Mesenteric fat pad (tissue), 1 donor: ENCODE measurements around the gene ASTL. TPM values are rescaled to one million over a fixed set of nuclear protein-coding genes. Genes with fewer than 3 reads are reported as not detected.
A peak's percentile ranks its signal among the peaks of the same experiment; 100 is the strongest.

ENCODE experiments used
- DNase-seq: peaks from one replicate; pipeline ENCODE4 v3.0.0-alpha.2; 2020; ENCODE audit warnings: low spot score
- total RNA-seq: library from RNA; stranded (reverse); fragmentation: NEBNext Ultra II Directional; extraction: Animal tissue kit (Norgen Biotek cat#: 25700); gene quantifications from one replicate; pipeline ENCODE4 v1.2.1, GENCODE V29; 2021
- donor health status: DM: yes; HTN: yes; CAD: no.

The ASTL gene
- total RNA-seq, 1 donor from 2014 or later, result not detected

DNA sequence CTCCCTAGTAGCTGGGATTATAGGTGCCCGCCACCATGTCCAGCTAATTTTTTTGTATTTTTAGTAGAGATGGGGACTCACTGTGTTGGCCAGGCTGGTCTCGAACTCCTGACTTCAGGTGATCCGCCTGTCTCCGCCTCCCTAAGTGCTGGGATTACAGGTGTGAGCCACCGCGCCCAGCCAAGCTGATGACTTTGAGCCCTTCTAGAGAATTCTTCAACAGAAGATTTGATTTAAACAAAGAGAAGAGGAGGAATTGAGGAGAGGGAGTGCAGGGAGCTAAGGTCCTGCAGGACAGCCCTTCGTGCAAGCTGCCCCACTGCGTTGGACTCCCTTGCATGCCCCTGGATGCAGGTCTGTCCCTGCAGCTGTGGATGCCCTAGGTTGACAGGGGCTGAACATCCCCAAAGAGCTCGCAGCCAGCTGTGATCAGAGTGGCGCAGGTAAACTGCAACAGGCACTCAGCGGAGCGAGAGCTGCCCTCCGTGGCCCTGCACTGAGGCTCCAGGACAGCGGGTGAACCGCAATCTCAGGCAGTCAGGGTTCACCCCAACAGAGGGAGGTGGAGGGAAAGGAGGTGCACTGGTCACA is 35.6 kb downstream of the ASTL start:
- peak; percentile 67 for DNase-seq

DNA sequence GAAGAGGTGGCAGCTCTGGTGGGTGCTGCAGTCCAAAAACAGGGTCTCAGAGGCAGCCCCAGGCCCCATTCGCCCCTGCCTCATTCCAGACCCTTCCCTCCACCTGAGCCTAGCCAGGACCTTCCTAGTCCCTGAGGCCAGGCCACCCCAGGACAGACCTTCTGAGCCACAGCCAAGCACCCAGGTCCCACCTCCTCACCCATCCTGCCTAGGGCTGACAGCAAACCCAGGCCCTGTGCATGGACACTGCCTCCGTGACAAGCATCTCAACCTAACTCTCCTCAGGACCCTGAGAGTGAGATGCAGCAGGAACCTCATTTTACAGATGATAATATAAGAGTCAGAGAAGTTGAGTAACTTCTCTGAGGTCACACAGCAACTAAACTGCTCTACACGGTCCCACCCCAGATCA is 37.4 kb downstream of the ASTL start:
- peak; percentile 88 for DNase-seq

DNA sequence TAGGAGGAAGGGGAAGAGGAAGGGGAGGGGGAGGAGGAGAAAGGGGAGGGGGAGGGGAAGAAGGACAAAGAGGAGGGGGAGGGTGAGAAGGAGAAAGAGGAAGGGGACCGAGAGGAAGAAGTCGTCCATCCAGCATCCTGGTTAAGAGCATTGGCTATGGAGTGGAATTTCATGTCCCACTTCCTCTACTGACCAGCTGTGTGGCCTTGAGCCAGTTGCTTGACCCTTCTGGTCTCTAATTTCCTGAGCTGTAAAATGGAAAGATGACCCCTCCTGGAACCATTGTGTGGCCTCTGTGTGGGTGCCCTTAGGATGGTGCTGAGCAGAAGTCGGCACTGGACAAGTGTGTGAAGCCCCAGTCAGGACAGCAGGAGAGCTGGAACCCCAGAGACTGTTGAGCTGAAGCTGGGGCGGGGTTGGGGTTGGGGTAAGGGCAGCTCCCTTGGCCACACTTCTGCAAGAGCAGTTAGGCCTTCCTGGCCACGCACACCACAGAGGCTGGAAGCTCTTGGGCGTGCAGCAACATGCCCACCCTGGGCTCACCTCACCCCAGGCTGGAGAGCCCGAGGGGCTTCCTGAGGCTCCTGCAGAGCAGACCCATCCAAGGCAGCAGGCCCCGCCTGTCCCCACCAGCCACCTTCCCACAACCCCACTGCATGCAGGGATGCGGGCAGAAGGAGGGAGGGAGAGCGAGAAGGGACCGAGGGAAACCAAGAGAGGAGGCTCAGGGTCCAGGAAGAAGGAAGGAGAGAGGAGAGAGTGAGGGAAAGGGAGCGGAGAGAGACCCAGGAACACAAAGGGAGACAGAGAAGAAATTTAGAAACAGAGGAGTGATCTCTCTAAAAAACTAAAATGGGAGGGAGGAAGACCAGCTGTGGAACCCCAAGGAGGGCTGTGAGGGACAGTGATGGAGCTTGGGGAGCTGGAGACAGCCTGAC is 38.2 kb downstream of the ASTL start:
- DNase-seq, result no peak

DNA sequence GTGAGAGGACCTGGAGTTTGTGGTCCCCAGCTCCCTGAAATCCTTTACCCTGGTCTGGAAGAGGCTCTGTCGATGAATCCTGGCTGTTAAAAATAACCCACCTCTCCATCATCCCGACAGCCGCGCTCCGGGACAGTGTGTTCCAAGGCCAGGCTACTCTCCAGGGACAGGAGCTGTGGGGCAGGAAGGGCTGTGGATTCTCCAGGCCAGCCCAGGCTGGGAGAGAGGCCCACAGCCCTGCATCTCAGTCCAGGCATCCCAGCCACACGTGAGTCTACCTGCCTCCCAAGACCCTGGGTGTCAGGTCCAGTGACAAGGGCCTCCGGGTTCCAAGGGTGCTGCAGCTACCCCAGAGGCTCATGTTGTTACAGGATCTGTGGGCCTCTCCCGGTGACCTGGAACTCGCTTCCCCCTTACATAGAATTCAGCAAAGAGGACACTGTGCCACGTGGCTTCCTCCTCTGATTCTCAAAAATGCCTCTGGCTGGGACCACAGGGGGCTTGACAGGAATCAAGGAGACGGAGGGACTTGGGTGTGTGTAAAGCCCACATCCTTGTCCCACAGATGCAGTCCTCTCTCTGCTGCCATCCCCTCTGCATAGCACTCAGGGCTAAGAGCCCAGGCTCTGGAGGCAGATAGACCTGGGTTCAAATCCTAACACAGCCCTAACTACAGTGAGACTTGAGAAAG is 39.3 kb downstream of the ASTL start:
- DNase-seq, result peak; percentile 87

DNA sequence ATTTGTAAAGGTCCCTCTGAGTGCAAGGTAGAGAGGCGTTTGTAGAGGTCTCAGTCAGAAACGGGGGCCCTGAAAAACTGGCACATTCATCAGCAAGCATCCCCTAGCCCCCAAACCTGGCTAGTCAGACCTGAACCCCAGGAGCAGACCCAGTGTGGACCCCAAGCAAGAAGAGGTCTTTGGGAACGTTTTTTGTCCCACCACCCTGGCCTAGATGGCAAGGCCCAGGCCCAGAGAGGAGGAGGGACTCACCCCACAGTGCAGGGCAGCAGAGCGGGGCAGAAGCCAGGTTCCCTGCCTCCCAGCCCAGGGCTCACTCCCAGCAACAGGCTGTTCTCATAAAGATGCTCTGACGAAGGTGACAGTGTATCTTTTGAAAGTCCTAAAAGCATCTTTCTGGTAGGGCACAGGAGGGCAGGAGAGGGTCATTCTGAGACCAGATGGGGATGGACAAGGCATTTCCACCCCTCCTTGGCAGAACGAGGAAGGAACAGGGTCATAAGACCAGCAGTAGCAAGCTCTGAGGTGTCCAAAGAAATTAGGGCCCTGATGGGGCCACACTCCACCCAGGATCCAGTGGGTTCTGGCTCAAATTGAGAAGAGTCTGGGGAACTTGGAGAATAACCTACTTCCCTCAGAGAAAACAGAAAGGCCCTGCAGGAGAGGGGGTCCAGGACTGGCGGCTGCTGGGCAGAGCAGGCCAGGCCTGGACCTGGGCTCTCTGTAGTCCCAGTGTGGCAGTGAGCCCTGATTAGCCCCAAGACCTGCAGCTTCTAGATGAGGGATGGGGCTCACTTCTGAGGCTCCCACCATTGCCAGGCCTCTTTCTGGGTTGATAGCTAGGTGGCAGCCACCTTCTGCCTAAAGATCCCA is 40.1 kb downstream of the ASTL start:
- peak; percentile 62 for DNase-seq

DNA sequence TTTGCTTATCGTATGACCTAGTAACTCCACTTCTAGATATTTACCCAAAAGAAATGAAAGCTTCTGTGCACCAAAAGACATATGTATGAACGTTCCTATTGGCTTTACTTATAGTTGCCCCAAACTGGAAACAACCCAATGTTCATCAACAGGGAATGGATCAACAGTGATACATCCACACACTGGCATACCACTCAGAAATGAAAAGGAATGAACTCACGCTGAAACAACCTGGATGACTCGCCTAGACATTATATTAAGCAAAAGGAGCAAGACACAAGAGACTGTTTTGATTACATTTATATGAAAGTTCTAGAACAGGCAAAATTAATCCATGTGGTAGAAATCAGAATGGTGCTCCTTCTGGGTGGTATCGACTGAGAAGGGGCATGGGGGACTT is 40.9 kb downstream of the ASTL start:
- DNase-seq, result no peak

DNA sequence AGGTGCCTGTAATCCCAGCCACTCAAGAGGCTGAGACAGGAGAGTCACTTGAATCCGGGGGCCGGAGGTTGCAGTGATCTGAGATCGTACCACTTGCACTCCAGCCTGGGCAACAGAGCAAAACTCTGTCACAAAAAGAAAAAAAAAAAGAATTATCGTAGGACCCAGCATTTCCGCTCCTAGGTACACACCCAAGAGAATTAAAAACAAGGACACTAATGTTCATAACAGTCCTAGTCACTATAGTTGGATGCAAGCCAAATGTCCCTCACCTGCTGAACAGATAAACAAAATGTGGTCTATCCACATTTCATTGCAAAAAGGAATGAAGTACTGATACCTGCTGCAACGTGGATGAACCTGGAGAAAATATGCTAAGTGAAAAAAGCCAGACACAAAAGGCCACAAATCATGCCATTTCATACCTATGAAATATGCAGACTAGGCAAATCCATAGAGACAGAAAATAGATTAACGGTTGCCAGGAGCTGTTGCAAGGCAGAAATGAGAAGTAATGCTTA is 43.1 kb downstream of the ASTL start:
- DNase-seq, result no peak

DNA sequence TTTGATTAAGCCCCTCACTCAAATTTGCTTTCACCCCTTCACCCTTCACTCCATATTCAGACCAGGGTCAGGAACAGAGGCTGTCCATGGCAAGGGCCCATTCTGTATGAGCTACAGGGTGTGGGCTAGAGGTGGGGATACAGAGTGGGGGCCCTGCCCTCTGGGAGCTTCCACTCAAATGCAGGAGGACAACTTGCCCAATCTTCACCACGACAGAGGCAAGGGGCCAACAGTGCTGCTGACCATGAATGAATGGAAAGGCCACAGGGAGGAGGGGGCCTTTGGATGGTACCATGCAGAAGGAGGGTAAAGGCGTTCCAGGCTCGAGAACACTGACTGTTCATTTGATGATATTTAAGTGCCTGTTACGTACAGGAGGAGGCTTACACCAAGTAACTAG is 44.8 kb downstream of the ASTL start:
- DNase-seq, result peak; percentile 47

DNA sequence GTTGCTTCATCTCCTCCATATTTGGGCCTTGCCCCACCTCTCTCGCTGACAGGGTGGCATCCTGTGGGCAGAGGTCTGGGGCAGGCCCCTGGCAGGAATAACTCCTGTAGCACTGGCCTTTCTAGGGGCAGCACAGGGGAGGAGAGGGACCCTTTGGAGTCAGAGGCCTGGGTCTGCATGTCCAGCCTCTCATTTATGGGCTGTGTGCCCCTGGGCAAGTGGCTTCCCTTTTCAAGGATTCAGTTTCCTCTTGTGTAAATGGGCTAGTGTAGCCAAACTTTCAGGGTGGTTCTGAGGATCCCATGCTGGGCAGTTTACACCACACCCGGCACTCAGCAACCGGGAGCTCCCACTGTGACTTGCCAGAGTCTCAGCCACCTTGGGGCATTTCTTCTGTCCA is 45.4 kb downstream of the ASTL start:
- peak; percentile 86 for DNase-seq

DNA sequence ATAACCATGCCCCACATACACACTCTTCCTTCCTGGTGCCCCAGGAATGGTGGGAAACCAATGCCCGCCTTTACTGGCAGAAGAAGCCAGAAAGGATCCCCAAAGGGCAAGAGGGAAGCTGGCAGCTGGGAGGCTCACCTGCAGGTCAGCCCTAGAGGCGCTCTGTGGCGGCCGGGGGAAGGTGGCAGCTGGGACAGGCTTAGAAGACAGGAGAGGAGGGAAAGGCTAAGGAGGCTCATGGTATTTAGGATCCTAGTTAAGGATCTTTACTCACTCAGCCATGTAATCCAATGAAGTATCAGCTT is 45.8 kb downstream of the ASTL start:
- no peak for DNase-seq

DNA sequence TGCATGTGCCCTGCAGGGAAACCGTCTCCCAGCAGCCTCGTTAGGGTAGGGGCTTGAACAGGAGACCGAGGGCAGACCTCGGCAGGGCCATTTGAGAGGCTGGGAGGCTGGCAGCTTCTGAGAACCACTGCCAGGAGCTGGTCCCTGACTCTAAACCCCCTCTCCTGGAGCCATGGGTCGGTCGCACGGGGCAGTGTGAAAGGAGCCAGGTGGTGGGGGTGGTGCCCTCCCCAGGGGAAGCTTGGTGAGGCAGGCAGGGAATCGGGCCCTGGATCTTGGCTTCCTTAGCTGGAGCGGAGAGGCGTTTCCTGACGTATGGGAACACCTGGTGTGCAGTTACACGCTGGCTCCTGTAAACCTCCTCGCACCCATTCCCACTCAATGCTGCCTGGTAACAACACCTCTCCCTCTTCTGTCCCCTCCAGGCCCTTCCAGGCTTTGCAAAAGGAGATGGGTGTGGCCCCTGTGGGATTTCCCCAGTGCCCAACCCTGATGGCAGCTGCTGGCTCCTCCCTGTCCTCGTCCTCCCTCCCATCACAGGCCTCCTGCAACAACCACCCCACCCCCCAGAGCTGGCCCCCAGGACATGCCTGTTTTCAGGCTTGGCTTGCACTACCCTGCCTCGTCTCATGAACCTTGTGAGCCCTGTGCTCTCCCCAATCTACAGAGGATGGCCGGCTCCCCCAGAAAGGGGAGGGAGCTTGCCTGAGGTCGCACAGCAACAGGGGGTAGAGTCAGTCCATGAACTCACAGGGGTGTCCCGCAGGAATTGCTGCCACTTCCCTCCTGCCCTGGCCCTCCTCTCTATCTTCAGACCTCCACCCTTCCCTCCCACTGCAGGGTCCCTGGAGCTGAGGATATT is 46.4 kb downstream of the ASTL start:
- DNase-seq, result peak; percentile 80

DNA sequence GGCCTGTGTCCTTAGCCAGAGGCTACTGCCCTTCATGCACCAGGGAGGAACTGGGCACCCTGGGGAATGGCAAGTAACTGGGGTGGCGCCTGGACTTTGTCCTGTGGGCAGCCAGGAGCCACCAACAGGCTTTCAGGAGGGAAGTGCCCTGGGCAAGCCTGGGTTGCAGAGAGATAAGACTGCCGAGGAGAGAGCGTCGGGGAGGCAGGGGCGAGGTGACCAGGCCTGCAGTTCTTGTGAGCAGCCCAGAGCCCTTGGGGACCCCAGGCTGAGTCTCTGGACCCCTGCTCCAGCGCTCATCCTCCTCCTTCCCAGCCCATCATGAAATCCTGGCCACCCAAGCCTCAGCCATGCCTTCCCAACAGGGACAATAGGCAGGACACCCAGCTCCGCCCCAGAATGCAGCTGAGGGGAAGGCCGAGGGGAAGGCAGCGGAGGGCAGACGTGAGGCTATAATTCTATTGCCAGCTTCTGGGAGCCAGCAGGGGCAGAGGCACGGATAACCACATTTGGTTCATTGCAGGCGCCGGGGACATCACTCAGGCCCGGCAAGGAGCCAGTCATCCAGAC is 47.1 kb downstream of the ASTL start:
- no peak for DNase-seq

DNA sequence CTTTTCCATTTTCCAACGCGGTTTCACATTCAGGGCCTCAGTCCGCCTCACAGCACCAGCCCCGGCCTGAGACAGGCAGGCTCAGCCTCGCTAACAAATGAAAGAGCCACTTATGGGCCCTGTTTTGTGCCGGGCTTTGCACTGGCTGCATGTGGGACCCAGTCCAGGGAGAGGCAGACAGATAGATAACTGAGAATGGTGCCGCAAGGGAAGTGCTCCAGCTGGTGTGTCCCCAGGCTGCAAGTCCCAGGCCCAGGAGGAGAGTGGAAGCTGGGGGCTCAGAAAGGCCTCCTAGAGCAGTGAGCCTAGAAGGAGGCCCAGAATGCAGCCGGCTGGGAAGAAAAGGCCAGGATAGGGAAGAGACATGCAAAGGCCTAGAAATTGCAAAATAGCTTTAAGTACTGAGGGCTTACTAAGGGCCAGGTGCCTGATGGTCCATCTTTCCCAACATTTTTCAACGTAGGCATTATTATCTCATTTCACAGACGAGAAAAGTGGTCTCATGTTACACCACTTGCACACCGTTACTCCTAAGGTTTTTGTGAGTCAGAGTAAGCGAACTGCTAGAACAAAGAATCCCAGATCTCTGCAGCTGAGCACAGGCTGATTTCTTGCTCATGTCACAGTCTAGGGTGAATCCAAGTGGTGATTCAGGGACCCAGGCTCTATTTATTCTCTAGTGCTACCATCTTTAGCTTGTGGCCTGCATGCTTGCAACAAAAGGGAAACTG is 47.9 kb downstream of the ASTL start:
- no peak for DNase-seq

DNA sequence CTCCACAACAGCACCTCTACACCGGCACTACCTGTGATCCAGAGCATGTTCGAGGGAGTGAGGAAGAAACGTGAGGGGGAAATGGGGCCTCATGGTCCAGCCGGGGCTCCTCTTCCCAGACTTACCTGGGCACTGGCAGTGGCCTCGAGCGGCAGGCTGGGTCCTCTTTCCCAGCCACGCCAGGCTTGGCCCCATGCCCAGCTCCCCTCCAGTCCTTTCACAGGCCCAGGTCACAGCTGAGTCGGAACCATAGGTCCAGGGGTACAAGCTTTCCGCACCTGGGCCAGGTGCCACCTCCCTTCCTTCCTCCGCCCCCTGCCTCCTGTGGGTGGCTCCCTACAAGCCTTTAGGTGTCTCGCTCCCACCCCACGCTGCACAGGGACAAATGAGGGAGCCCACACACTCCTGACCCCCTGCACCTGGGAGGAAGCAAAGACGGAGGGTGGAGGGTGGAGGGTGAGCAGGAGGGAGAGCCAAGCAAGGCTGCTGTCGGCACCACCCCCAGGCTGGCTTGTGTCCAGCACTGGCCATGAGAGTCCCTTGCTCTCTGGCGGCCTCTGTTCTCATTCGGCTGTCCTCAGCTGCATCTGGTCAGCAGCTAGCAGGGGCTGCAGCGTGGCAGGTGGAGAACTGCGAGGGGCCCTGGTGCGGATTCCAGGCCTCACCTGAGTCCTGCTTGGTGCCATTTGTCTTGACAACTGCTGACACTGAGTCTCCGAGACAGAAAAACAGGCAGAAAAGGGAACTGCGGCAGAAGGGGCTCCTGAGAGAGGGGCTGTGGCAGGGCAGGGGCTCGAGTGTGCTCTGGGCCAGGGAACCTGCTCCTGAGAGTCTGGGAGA is 48.7 kb downstream of the ASTL start:
- DNase-seq, result peak; percentile 88

DNA sequence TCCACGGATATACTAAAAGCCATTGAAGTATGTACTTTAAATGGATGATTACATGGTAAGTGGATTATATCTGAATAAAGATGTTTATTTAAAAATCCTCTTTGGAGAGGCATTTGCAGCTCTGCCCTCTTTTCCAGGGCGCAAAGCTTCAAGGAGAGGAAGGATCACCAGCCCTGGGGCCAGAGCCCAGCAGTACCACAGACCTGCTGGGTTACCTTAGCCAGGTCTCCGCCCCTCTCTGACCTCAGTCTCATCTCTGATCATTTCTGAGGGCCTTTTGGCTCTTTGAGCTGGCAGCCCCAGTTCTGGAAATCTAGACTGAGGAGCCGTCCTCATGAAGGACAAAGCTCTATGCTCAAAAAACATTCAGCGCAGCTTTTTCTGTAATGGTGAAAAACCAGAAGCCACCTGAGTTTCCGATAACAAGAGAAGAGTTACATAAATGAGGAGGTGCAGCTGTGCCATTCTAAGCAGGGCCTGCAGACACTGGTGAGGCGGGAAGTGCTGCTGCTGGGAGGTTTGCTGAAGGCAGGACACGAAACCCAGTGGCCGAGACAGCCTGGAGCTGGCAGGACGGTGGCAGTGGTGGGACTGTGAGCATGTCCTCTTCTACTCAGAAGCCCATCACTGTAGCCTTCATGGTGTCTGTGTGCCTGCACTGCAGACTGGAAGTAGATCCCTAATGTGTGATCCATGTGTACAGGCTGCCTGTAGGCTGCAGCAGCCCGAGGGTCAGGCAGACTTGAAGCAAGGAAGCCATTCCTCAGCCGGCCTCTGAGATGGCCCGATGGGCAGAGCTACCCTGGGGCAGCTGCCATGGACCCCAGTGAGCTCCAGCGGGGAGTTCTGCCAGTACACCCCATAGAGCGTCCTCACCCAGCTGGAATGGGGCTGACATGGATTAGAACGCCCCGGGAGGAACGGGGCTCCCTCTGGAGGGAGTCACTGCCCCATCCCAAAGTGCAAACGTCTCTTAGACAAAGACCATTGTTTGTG is 49.7 kb downstream of the ASTL start:
- DNase-seq, result peak; percentile 65

DNA sequence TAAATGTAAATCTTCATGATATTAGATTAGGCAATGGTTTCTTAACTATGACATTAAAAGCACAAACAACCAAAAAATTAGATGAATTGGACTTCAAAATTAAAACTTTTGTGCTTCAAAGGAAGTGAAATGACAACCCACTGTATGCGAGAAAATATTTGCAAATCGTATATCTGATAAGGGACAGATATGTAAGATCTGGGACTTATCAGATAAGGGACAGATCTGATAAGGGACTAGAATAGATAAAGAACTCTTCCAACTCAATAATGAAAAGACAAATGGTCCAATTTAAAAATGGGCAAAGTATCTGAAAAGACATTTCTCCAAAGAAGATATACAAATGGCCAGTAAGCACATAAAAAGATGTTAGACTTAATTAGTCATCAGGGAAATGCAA is 51.2 kb downstream of the ASTL start:
- DNase-seq, result no peak
